ENCODE results near the gene MSMP. TPM values are rescaled to one million over a fixed set of nuclear protein-coding genes. Genes with fewer than 3 reads are reported as not detected.

Gene MSMP
- total RNA-seq, 1 donor from 2014 or later: not detected

- Histone ChIP-seq H3K9me3 (no peaks in the 10 kb centered on the region), H3K36me3 (peaks cover 0 to 5% of the 10 kb centered on the region in 2 donors), H3K4me3 (no peak overlapping the region), H3K27ac (no peak overlapping the region), H3K27me3 (no peaks in the 10 kb centered on the region), H3K4me1 (peaks cover 59% of the 10 kb centered on the region)
- intact Hi-C loops (cut with DNase I): loop anchor here (5.0 kb wide), 1 partner anchor 52 kb away; no protein-coding TSS in a partner anchor
- no peak for DNase-seq (ENCODE audit: extremely low spot score in 2 of 2)
- TF ChIP-seq CTCF (IDR thresholded peaks at IDR 0.05) (no peak), POLR2AphosphoS5 (IDR thresholded peaks at IDR 0.05; ENCODE audit: insufficient read depth in 1 of 2, low read depth in 1 of 2) (no peak), POLR2A (IDR thresholded peaks at IDR 0.05) (no peak)
Observed at GRCh38 chr9:35795695-35796094, 41.6 kb upstream of the MSMP start.

DNA sequence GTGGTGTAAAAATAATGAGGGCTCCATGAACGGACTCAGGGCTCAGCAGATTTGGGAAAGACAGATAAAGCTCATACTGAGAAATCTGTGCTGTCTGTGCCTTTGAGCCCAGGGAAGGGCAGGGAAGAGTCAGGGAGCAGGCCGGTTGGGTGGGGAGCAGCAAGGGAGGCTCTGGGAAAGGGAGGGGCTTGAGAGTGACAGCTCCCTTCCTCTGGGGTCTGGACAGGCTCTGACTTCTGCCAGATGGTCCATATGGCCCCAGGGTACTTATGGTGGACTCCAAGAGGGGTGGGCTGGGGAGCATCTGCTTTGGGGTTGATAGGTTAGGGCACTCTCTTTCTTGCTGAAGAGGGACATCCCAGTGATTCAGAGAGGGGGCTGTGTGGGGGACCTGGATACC lies 39.4 kb upstream of the MSMP start:
- TF ChIP-seq POLR2A (IDR thresholded peaks at IDR 0.05): no peak
- no peak for TF ChIP-seq POLR2AphosphoS5 (IDR thresholded peaks at IDR 0.05; ENCODE audit: insufficient read depth in 1 of 2, low read depth in 1 of 2)
- TF ChIP-seq CTCF (IDR thresholded peaks at IDR 0.05): no peak
- no peak for DNase-seq (ENCODE audit: extremely low spot score in 2 of 2)
- Histone ChIP-seq H3K36me3 (no peaks in the 10 kb centered on the region), H3K27me3 (no peaks in the 10 kb centered on the region), H3K4me1 (peaks cover 62% of the 10 kb centered on the region), H3K9me3 (no peaks in the 10 kb centered on the region), H3K4me3 (peak overlapping the region; percentile 62 to 63), H3K27ac (peak overlapping the region; percentile 81)
- intact Hi-C loops (cut with DNase I): loop anchor here (5.0 kb wide), 1 partner anchor 89 kb away; no protein-coding TSS in a partner anchor

- H3K4me3 ChIP-seq: peak overlapping the region; percentile 62 to 63
- intact Hi-C loops (cut with DNase I): loop anchor here (5.0 kb wide), 1 partner anchor 89 kb away; no protein-coding TSS in a partner anchor
- H3K4me1 ChIP-seq: peaks cover 62% of the 10 kb centered on the region
- no peak for DNase-seq (ENCODE audit: extremely low spot score in 2 of 2)
- TF ChIP-seq POLR2A (IDR thresholded peaks at IDR 0.05) (no peak), CTCF (IDR thresholded peaks at IDR 0.05) (no peak), POLR2AphosphoS5 (IDR thresholded peaks at IDR 0.05; ENCODE audit: insufficient read depth in 1 of 2, low read depth in 1 of 2) (no peak)
- no peaks in the 10 kb centered on the region for H3K9me3 ChIP-seq
- H3K27me3 ChIP-seq: no peaks in the 10 kb centered on the region
- H3K36me3 ChIP-seq: no peaks in the 10 kb centered on the region
- H3K27ac ChIP-seq: peak overlapping the region; percentile 81
Observed at GRCh38 chr9:35792826-35793225, 38.8 kb upstream of the MSMP start.

DNA sequence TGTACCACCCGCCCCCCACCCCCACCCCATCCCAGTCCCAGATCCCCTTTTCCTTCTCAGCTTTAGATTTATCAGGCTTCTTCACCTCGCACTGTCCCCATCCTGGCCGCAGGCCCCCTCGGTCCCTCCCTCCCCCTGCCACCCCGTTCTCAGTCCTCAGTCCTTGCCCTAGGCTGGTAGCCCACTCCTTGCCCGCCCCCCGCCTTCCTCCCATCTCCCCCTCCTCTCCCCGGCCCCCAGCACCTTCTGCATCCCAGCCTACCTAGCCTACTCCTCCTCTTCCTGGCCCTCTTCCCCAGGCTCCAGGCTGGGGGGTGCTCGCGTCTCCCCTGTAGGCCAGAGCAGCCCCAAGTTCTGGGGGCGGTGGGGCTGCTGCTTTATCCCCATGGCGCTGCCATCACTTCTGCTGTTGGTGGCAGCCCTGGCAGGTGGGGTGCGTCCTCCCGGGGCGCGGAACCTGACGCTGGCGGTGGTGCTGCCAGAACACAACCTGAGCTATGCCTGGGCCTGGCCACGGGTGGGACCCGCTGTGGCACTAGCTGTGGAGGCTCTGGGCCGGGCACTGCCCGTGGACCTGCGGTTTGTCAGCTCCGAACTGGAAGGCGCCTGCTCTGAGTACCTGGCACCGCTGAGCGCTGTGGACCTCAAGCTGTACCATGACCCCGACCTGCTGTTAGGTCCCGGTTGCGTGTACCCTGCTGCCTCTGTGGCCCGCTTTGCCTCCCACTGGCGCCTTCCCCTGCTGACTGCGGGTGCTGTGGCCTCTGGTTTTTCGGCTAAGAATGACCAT lies 38.1 kb upstream of the MSMP start:
- TF ChIP-seq POLR2AphosphoS5 (IDR thresholded peaks at IDR 0.05; ENCODE audit: insufficient read depth in 1 of 2, low read depth in 1 of 2) (peak in 1 of 2 donors; percentile 9), CTCF (IDR thresholded peaks at IDR 0.05) (no peak), POLR2A (IDR thresholded peaks at IDR 0.05) (no peak)
- intact Hi-C loops (cut with DNase I): loop anchor here (5.0 kb wide), 1 partner anchor 90 kb away; no protein-coding TSS in a partner anchor
- DNase-seq (ENCODE audit: extremely low spot score in 2 of 2): no peak
- Histone ChIP-seq H3K9me3 (no peaks in the 10 kb centered on the region), H3K27me3 (no peaks in the 10 kb centered on the region), H3K36me3 (no peaks in the 10 kb centered on the region), H3K4me1 (peaks cover 62% of the 10 kb centered on the region), H3K27ac (peak overlapping the region; percentile 81), H3K4me3 (peak overlapping the region; percentile 62 to 63)

Measured in vagina (tissue), 2 donors.